Measurements from ENCODE around the gene BMPR1A.

DNA sequence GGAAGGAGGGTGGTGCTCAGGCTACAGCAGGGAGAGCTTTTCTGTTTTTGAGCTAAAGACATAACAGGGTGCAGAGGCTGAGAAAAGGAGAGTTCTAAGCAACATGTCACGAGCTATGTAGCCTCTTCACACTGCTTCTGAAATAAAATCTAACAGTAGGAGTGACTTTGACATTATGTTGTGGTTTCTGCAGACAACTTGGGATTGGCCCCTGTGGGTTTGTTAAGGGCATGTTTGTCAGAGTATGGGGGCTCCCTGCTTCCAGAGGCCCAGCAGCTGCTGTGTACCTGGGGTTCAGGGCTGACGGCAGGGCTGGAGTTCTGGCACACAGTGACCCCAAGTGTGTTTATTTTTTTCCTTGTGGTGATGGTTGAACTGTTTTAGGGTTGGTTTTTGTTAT is 176.3 kb downstream of the BMPR1A start:
- TF ChIP-seq, protein P1, sequence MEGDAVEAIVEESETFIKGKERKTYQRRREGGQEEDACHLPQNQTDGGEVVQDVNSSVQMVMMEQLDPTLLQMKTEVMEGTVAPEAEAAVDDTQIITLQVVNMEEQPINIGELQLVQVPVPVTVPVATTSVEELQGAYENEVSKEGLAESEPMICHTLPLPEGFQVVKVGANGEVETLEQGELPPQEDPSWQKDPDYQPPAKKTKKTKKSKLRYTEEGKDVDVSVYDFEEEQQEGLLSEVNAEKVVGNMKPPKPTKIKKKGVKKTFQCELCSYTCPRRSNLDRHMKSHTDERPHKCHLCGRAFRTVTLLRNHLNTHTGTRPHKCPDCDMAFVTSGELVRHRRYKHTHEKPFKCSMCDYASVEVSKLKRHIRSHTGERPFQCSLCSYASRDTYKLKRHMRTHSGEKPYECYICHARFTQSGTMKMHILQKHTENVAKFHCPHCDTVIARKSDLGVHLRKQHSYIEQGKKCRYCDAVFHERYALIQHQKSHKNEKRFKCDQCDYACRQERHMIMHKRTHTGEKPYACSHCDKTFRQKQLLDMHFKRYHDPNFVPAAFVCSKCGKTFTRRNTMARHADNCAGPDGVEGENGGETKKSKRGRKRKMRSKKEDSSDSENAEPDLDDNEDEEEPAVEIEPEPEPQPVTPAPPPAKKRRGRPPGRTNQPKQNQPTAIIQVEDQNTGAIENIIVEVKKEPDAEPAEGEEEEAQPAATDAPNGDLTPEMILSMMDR (IDR thresholded peaks at IDR 0.05; ENCODE audit: low read depth, low read length) = no peak
- no peak for TF ChIP-seq EZH2phosphoT487 (IDR thresholded peaks at IDR 0.05; ENCODE audit: low read depth)

Data from OCI-LY3 (cell line).